GM13977 (cell line): ENCODE results near the gene FOXN1.
A peak's percentile ranks its signal among the peaks of the same experiment; 100 is the strongest.

Experiments
- DNase-seq: peaks from one replicate; pipeline ENCODE4 v3.0.0; 2012; ENCODE audit warnings: low spot score
- in situ Hi-C: fragments of 300-500 bp; cut with MboI; formaldehyde crosslinking; loops from one replicate; pipeline ENCODE4 v1.12.0; 2022; ENCODE audit warnings: low sequenced_read_pairs, low pct_unique_long_range_greater_than_20kb, mixed read lengths, inconsistent platforms; ENCODE audit not compliant: unreplicated experiment
- TF ChIP-seq, protein P1 (sequence below): IDR thresholded peaks from 2 replicates; pipeline ENCODE4 v1.5.1; 2012; ENCODE audit warnings: mild to moderate bottlenecking, control low read depth; ENCODE audit not compliant: insufficient read depth; ENCODE audit errors: extremely low read depth, missing control alignments

The FOXN1 gene

GRCh38 chr17:28570716-28571360, 64.7 kb downstream of the FOXN1 start:
- in situ Hi-C loops = no loop called here
- TF ChIP-seq, protein P1, sequence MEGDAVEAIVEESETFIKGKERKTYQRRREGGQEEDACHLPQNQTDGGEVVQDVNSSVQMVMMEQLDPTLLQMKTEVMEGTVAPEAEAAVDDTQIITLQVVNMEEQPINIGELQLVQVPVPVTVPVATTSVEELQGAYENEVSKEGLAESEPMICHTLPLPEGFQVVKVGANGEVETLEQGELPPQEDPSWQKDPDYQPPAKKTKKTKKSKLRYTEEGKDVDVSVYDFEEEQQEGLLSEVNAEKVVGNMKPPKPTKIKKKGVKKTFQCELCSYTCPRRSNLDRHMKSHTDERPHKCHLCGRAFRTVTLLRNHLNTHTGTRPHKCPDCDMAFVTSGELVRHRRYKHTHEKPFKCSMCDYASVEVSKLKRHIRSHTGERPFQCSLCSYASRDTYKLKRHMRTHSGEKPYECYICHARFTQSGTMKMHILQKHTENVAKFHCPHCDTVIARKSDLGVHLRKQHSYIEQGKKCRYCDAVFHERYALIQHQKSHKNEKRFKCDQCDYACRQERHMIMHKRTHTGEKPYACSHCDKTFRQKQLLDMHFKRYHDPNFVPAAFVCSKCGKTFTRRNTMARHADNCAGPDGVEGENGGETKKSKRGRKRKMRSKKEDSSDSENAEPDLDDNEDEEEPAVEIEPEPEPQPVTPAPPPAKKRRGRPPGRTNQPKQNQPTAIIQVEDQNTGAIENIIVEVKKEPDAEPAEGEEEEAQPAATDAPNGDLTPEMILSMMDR = no peak
- peak; percentile 56 for DNase-seq

DNA sequence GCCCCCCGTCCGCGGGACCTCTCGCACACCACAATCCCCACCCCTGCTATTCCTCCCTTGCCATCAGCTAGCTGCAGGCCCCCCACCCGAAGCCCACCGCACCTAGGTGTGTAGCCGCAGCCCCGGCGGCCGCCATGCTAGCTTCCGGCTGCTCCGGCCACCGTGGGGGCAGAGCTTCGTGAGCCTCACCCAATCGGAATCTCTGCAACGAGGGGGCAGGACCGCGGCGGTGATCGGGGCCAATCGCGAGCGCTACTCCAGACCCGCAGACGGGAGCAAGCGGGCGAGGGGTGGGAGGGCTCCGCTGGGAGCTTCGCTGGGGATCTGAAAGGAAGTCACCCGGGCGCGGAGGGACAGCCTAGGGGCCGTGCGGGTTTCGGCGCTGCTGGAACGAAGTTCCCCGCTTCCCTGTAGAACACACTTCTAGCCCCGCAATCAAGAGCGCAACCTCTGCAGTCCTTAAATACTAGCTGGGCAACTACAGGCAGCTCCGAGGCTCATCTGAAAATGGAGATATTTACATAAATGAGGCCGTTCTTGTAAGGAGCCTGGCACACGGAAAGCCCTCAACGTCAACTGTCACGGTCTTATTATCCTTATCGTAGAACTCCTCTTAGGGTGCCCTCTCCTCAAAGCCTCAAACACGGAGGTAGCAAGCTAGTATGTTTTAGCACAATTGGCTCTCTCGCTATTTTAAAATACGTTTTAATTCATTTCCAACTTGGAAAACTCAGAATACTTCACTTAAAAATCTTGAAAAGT, 65.4 kb downstream of the FOXN1 start, which contains the start of gene PIGS:
PIGS (minus strand) TSS at position 164 of the 762 bp plus-strand sequence; CDS start at position 136, 28 bp downstream.
- TF ChIP-seq, protein P1 = no peak
- peak; percentile 94 for DNase-seq
- in situ Hi-C loops = no loop called here

DNA sequence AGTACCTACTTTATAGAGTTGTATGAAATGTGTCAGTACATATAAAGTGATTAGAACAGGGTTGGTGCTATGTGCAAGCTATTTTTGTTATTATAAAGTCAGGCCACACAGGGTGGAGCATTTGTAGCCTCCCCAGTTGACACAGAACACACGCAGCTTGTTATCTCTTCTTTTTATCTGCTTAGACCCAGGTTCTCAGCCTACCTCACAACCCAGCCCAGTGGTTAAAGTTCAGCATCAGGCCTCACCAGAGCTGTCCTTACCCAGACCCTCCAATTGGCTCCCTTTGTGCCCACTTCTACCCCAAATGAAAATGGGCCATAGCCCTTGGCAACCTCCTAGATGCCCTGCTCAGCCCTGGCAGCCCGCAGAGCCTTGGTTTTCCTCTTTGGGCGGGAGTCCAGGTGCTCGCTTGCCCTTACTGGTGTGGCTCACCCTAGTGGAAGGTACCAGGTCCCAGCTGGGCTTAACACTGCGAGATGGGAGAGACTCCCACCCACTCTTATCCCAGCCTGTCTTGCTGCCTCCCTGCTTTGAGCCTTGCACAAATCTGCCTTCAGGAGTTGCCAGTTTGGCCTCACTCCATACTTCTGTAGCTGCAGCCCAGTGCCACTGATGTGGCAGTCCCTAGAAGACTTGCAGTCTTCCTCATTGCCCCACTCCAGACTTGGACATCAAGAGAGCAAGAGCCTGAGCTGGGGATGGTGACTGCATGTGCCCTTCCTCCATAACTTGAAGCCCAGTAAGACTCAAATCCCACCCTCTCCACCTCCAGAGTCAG, 66.3 kb downstream of the FOXN1 start:
- TF ChIP-seq, protein P1 = no peak
- DNase-seq = no peak
- in situ Hi-C loops = no loop called here

DNA sequence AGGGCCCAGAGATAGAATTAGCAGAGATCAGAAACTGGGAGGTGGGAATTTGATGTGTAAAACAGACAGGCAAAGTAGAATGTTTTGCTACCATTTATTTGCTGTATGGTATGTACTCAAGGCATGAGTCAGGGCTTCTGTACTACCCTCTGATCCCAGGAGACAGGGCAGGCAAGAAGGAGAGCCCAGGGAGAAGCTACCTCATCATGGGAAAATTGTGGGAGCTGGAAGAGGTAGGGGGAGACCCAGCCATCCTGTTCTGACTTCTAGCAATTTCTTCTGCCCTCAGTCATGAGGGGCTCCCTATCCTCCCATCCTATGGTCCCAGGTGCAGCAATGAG, 66.9 kb downstream of the FOXN1 start:
- DNase-seq = no peak
- TF ChIP-seq, protein P1 = no peak
- in situ Hi-C loops = no loop called here

DNA sequence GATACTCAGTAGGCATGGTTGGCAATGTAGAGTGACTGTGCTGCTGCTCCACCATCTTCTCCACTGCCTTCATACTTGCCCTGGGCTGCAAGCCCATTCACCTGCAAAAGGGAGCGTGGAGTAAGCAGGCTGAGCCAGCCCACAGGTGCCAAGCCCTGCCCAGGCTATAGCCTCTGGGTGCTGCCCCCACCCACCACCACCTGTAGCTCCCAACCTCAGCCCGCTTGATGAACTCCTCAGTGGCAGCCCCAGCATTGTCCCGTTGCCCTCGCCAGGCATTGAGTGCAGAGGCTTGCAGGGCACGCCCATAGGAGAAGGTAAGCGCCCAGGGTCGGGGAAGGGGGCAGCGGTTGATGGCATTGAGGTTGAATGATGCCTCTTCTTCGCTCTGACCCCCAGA, 67.4 kb downstream of the FOXN1 start:
- in situ Hi-C loops = no loop called here
- TF ChIP-seq, protein P1 = no peak
- DNase-seq = no peak

GRCh38 chr17:28573966-28574480, 67.9 kb downstream of the FOXN1 start:
- in situ Hi-C loops = no loop called here
- TF ChIP-seq, protein P1 = no peak
- no peak for DNase-seq
